NCI-H510A treated with DMSO at 0.1 percent for 48 hours (cell line): Measurements from ENCODE around the gene PNO1.
"Not testable (repeated sequence)": the region's sequence is repeated elsewhere in the genome, so short reads cannot be mapped to it uniquely, and the experiment has no call there.

Experiments used
- DNase-seq: peaks from one replicate; lab custom pipeline; 2025; lab: John Stamatoyannopoulos, UW

Gene PNO1

GRCh38 chr2:68157402-68158133 lies at the start of gene PNO1:
Gene PNO1 (plus strand): TSS chr2:68157888. CDS start chr2:68157935, 47 bp downstream.
- DNase-seq: peak; percentile 99

DNA sequence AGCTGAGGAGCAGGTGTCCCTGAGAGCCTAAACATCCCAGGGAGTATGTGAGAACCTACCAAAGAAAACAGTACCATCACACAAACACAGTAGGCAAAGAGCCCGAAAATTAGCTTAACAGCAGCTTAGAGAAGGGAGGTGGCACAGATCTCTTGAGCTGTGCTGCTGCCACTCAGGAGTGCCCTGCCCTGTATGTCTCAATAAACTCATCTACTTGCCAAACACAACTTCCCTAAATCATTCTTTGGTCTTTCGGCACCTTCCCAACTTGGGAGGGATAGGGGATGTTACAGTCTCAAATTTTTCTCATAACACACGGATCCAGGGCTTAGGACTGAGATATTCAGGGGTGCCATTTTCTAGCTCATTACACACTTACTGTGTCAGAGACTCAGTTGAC lies 49.6 kb upstream of the PNO1 start:
- DNase-seq: no peak

DNA sequence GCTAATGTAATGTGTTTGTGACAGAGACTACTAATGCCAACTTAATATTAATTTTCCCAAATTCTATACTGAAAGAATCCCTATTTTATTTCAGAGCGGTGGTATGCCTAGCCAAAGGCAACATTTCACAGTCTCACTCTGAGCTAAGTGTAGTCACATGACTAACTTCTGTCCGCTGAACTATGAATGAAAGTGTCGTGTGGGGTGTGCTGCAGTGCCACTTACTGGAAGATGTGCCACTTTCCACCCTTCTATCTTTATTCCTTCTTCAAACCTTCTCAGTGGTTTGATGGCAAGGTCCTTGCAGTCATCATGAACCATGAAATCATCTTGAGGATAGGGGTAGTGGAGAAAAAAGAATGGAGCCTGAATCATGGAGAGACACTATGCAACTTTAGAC lies 47.6 kb upstream of the PNO1 start:
- no peak for DNase-seq

DNA sequence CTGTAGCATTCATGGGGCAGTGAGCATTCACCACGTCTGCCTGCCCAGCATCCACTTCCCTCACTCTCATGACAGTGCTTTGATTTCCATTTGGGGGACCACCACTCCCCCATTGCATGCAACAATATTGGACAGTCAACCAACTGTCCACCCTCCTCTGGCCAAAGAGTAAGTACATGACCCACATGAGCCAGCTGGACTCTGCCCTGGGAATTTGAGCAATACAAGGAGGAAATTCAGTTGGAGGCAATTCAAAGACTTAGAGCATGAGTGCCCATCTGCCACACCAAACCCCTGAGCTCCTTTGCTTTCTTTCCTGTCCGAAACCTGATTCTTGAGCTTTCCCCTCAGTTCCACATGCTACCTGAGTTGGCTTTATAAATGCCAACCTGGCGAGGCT lies 41.7 kb upstream of the PNO1 start:
- DNase-seq: no peak

DNA sequence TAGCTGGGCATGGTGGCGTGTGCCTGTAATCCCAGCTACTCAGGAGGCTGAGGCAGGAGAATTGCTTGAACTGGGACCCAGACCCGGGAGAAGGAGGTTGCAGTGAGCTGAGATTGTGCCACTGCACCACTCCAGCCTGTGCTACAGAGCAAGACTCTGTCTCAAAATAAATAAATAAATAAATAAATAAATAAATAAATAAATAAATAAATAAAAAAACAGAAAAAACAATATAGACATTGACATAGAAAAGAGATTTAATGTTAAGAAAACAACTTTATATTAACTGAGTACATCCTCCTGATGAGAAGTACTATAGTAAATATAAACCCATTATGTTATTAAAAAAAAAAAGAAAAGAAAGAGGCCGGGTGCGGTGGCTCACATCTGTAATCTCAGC lies 39.8 kb upstream of the PNO1 start:
- not testable (repeated sequence) for DNase-seq

- DNase-seq: no peak
Observed at GRCh38 chr2:68118816-68119215, 38.9 kb upstream of the PNO1 start.

- no peak for DNase-seq
Observed at GRCh38 chr2:68119504-68119903, 38.2 kb upstream of the PNO1 start.

DNA sequence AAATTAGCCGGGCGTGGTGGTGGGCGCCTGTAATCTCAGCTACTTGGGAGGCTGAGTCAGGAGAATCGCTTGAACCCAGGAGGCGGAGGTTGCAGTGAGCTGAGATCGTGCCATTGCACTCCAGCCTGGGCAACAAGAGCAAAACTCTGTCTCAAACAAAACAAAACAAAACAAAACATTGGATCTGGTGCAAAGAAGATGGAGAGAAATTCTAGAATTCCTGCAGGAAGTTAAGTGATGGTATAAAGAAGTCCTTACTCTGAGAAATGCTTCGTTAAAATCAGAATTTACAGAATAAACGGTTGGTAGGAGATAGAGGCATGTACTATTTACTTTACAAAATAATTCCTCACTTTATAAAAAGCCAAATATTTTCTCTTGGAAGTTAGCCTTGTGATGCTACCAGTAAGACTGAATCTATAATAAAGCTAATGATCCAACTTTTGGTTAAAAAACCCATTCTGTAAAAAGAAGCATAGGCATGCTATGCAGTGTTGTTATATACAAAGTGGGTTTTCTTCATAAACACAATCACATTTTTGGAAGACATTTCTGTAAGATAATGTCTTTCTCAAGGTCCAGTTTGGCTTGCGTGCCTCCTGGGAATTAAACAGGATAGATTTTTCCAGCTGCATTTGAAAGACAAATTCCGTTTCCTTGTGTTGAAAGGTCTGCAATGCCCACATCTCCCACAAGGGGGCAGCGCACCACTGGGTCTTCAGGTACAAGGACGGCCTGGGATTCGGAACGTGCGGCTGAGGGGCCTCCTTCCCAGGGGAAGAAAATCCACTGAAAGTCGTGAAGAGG lies 35.6 kb upstream of the PNO1 start:
- DNase-seq: peak; percentile 58

- no peak for DNase-seq
Observed at GRCh38 chr2:68122680-68122964, 35.1 kb upstream of the PNO1 start.

GRCh38 chr2:68124321-68124720 lies 33.4 kb upstream of the PNO1 start:
- no peak for DNase-seq

DNA sequence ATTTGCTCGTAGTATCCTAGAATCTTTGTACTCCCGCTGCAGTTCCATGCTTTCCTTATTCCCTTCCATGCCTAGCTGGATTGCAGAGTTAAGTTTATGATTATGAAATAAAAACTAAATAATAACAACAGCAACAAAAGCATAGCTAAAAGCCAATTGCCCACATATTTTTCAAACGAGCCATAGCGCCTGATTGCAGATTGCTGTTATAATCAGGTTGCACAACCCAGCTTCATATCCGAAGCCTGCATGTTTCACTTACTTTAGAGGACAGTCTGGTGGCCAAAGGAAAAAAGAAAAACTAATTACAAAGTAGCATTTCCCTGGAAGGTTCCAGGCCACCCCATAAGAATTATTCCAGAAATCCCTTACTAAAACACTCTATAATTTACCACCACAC lies 31.9 kb upstream of the PNO1 start:
- no peak for DNase-seq

DNA sequence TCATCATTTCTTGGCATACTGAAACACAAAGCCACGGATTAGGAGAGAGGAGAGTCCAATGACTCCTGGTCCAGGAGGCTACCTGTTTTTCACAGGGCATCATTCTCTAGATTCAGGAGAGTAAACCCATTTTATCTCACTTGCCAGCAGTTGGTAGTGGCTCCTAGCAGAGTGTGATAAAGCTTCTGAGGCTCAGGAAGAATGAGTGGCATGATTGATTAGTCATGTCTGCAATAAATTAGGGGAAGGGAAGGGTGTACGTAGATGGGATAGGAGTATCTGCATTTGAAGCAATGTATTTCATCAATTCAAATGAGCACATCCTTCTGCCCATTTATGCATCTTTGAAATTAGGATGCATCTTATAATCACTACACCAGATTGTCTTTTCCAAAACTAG lies 31.1 kb upstream of the PNO1 start:
- DNase-seq: no peak

DNA sequence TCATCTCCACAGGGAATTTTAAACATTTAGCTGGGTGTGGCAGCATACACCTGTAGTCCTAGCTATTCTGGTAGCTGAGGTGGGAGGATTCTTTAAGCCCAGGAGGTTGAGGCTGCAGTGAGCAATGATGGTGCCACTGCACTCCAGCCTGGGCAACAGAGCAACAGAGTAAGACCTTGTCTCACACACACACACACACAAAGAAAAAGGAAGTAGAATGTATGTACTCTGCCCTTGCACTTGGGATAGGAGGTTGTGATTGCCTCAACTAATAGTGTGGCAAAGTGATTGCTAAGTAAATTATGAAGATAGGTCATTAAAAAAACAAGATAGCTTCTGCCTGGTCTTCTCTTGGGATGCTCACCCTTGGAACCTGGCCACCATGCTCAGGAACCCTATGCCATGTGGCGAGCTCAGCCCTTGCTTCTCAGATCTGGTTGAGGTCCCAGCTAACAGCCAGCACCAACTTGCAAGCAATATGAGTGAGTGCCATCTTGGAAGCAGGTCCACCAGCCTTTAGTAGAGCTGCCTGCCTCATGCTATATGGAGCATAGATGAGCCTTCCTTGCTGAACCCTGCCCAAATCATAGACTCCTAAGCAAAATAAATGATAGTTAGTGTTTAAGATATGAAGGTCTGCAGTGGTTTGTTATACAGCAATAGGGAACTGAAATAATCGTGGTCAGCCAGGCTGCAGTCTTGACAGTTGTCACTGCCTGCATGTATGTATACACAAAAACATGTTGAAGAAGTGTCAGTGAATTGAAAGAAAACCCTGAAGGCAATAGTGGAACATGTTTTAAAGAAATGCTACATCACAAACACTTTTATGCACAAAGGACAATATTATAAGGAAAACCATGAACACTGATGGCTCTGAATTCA lies 30.1 kb upstream of the PNO1 start:
- no peak for DNase-seq

- DNase-seq: no peak
Observed at GRCh38 chr2:68134120-68134519, 23.6 kb upstream of the PNO1 start.

DNA sequence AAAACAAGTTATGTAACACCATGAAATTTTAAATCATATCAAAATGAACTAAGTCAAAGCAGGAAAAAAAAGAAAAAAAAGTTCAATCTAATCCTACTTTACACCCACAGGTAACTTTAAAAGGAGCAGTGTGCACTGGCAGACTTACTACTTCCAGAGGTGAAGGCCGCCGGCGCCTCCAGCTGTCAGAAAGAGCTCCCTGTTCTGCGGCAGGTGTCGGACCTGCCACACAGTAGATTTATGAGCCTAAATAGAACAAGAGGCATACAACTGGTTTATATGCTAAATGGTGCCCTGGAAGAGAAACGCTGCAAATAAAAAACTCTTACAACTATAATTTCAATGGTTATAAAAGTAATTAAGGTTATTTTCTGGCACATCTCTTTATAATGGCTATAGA lies 23.1 kb upstream of the PNO1 start:
- DNase-seq: no peak

DNA sequence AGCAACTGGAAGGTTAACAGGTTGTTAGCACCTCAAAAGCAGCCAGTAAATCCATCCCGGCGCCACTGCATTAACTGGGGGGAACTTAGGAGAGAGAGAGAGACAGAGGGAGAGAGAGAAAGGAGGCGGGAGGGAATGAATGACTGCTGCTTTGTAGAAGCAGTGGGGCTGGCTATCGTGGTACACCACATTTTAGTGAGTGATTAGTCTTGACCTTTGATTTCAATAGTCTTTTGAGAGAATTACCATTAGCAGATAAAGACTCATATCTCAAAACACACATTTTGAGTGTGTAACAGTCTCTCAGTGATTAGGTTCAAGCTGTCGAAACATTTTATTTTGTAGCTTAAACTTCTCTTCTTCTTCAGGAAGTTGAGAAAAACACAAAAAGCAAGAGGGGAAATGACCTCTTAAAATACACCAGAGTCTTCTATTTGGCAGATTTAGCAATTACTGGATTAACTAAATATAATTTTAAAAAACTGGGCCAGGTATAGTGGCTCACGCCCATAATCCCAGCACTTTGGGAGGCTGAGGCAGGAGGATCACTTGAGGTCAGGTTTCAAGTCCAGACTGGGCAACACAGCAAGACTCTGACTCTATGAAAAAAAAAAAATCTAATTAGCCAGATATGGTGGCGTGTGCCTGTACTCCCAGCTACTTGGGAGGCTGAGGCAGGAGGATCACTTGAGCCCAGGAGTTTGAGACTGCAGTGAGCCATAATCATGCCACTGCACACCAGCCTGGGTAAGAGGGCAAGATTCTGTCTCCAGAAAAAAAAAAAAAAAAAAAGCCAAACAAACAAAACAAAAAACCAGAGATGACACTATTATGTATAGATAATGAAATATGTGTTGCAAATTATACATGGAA lies 22.0 kb upstream of the PNO1 start:
- DNase-seq: no peak

DNA sequence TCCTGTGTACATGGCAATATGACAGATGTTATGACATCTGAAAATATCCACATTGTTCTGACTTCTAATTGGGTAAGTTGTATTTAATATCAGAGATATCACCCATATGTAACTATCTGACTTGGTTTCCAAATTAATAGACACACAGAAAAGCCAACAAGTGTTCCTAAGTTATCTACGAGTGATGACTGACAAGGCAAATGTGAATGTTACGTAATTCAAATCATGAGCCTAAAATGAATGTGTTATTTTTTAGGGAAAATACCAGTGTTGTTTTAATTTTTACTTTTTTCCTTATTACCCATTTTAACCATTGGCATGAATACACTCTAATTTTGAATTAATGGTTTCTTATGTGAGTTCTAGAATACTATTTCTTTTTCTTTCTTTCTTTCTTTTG lies 15.8 kb upstream of the PNO1 start:
- DNase-seq: no peak

GRCh38 chr2:68151037-68151436 lies 6.7 kb upstream of the PNO1 start:
- DNase-seq: no peak

DNA sequence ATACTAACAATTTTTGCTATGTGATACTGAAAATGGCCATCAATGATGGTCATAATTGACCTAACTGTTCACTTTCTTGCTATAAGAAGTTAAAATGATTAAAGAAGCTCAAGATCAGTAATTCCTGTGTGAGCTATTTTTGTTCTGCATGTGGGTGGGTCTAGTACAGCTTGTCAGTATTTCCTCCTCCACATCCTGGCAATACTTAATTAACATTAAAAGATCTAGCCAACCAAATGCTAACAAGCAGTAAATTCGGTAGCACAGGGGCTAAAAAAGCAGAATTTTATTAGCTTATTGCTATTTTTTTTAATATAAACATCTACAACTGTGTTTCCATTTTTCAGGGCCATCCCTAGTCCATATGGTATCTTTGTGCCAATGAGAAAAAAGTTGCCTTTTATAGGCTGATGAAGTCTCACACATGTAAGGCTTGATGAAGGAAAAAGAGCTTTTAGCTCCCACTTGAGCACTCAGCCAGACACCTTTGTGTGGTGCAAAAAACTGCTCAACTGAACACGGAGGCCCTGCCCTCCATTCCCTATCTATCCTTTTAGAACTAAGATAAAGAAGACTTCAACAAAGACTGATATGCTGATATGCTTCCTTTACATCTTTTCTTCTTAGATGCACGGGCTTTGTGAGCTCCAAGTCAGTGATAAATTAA lies 4.9 kb upstream of the PNO1 start:
- no peak for DNase-seq

DNA sequence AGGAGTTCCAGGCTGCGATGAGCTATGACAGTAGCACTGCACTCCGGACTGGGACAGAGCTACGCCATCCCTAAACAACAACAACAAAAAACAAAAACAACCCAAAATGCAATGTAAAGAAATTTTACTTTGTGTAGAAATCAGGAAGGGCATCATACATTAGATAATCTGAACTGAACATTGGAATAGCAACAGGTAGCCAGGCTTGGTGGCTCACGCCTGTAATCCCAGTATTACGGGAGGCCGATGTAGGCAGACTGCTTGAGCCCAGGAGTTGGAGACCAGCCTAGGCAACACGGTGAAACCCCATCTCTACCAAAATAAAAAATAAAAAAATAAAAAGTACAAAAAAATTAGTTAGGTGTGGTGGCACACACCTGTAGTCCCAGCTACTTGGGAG lies 2.1 kb upstream of the PNO1 start:
- no peak for DNase-seq

DNA sequence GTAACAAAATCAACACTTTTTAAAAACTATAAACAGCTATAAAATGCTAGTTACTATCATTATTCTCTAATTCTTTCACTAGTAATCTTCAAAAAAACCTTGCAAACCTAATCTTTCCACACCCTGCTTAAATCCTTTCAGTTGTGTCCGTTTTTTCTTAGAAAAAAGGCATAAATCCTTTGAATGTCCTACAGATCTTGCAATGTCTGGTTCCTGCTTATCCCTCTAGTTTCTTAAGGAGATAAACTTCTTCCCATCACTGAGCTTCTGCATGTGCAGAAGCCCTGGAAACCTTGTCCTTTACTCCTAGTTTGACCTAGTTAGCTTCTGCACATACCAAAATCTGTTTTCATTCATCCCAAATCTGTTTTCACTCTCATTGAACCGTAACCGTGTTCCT lies 1.3 kb upstream of the PNO1 start:
- no peak for DNase-seq
